ENCODE measurements around the gene ATP5MG.

DNA sequence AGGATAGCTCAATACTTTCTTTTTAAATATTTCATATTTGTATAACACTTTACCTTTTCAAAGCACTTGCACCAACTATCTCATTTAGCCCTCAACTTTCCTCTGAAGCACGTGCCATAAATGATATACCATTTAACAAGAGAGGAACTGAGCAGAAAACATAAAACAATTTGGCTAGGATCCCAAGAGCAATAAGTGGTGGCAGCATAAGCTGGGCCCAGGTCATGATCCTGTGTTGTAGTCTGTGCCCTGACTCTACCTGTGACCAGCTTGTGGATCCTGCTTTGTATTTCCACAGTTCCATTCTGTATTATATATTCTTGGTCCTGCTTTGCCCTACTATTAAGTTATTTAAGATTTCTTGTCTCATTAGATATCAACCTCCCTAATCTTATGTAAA is 11.5 kb downstream of the ATP5MG start:
- TF ChIP-seq, protein P1, sequence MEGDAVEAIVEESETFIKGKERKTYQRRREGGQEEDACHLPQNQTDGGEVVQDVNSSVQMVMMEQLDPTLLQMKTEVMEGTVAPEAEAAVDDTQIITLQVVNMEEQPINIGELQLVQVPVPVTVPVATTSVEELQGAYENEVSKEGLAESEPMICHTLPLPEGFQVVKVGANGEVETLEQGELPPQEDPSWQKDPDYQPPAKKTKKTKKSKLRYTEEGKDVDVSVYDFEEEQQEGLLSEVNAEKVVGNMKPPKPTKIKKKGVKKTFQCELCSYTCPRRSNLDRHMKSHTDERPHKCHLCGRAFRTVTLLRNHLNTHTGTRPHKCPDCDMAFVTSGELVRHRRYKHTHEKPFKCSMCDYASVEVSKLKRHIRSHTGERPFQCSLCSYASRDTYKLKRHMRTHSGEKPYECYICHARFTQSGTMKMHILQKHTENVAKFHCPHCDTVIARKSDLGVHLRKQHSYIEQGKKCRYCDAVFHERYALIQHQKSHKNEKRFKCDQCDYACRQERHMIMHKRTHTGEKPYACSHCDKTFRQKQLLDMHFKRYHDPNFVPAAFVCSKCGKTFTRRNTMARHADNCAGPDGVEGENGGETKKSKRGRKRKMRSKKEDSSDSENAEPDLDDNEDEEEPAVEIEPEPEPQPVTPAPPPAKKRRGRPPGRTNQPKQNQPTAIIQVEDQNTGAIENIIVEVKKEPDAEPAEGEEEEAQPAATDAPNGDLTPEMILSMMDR (IDR thresholded peaks at IDR 0.05) = no peak
- TF ChIP-seq POLR2A (IDR thresholded peaks at IDR 0.05) = no peak
